Stimulated activated naive CD8-positive, alpha-beta T cell treated with anti-CD3 and anti-CD28 coated beads, Interleukin-15, Interleukin-2, amounts not matched to agents 100 U/mL and 50 U/mL, for 24 hours (primary cell): ENCODE results near the gene GRID2IP.

Source experiments
- ATAC-seq: fragments of 150-1000 bp; cut with Tn5 transposase; one replicate; pipeline ENCODE4 v1.10.0; 2021
- DNase-seq: peaks from one replicate; pipeline ENCODE4 v3.0.0; 2021

Gene GRID2IP

DNA sequence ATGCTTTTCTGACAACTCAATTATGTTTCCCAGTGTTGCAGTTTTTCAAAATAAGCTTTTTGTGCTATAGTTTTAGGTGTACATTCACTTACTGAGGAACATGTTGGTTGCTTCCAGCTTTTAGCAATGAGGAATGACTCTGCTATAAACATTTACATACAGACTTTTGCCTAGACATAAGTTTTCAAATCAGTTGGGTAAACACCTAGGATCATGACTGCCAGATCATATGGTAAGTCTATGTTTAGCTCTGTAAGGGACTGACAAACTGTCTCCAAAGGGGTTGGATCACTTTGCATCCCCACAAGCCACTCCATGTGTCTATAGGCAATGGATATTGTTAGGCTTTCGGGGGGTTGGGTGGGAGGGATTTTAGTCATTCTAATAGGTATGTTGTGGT, 10.8 kb upstream of the GRID2IP start:
- no peak for ATAC-seq

DNA sequence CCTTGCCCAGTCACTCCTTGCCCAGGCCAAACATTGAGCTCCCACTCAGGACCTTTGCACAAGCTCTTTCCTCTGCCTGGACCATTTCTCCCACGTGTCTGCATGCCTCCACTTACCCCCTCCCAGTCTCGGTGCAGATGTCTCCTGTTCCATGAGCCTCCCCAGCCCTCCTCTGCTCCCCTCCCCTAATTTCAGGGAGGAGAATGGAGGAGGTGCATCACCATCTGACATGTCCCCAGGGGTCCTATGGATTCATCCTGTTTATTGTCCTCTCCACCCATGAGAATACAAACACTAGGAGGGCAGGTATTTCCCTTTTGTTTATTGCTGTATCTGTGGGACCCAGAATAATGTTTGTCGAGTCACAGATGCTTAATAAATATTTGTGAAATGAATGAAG, 8.6 kb upstream of the GRID2IP start:
- DNase-seq (no peak), ATAC-seq (no peak)

More for the DNA sequence above, 10.8 kb upstream of the GRID2IP start:
- no peak for DNase-seq

DNA sequence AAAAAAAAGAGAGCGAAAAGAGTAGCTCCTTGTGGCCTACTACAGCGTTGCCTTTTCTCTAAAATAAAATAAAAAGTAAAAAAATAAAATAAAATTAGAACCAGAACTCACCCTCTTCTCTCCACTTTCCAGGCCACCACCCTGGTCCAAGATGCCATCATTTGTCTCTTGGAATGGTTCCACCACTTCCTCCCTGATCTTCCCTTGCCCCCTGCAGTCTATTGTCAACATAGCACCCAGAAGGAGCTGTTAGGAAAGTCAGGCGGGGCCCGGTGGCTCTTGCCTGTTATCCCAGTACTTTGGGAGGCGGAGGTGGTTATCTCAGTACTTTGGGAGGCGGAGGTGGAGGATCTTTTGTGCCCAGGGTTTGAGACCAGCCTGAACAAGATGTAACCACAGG, 7.6 kb upstream of the GRID2IP start:
- ATAC-seq = no peak
- peak; percentile 48 for DNase-seq

DNA sequence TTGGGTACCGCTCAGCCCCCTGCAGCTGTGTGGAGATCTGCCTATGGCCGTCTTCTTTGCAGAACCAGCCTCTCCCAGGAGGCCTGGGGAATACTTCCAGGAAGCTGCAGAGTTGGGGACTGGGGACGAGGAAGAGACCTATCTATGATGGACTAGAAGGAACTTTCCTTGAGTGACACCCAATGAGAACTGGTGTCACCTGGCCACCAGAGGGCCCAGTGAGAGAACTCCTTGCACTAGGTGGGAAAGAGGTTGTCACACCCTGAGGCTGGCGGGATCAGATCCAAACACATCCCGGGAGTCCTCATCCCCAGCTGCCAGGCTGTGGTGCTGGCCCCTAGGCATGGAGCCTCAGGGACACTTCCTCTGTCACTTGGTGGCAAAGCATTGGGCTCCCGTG, 4.9 kb upstream of the GRID2IP start:
- ATAC-seq = no peak
- DNase-seq = no peak

DNA sequence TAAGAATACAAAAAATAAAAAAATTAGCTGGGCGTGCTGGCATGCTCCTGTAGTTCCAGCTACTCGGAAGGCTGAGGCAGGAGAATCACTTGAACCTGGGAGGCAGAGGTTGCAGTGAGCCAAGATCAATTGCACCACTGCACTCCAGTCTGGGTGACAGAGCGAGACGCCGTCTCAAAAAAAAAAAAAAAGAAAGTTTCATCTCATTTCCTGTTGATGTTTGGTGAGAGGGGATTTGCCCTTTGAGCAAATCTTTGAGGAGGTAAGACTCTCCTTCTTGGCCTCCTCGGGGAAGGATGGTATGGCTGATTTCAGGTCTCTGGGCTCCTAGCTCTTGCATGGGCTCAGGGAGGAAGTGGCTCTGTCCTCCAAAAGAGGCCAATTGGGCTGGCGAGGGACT, 3.6 kb upstream of the GRID2IP start:
- DNase-seq (no peak), ATAC-seq (no peak)

DNA sequence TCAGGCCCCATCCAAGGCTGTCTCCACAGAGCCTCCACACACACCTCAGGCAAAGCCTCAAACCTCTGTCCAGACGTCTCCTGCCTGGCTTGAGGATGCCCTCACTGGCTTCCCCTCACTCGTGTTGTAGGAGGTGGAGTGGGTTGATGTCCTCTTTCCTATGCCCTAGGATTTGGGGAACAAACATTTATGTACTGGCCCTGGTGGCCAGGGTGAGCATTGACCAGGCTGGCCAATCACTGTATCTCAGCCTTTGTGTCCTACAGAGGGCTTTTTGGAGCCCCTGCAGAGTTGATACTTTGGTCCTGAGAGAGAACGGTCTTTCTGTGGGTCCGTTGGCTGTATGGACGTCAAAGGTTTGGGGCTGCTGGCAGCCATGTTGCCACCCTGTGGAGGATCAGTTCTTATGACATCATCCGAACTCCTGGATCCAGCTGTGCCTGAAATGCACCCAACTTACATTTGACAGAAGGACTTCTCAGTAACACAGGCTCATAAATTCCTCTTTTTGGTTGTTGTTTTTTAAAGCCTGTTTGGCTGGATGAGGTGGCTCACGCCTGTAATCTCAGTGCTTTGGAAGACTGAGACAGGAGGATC, 2.3 kb upstream of the GRID2IP start:
- ATAC-seq = no peak

DNA sequence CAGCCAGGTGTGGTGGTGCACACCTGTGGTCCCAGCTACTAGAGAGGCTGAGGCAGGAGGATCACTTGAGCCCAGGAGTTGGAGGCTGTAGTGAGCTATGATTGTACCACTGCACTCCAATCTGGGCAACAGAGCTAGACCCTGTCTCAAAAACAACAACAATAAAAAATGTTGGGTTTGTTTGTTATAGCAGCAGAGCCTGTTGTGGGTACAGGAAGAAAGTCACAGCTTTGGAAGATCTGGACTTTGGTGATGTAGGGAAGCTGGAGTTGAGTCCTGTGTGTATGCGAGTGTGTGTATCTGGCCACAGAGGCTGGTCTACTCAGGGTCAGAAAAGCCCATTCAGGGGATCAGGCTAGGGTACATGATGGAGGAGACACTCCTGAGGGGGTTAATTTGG, 3.9 kb downstream of the GRID2IP start:
- DNase-seq (no peak), ATAC-seq (no peak)

More for the DNA sequence above, 2.3 kb upstream of the GRID2IP start:
- no peak for DNase-seq

DNA sequence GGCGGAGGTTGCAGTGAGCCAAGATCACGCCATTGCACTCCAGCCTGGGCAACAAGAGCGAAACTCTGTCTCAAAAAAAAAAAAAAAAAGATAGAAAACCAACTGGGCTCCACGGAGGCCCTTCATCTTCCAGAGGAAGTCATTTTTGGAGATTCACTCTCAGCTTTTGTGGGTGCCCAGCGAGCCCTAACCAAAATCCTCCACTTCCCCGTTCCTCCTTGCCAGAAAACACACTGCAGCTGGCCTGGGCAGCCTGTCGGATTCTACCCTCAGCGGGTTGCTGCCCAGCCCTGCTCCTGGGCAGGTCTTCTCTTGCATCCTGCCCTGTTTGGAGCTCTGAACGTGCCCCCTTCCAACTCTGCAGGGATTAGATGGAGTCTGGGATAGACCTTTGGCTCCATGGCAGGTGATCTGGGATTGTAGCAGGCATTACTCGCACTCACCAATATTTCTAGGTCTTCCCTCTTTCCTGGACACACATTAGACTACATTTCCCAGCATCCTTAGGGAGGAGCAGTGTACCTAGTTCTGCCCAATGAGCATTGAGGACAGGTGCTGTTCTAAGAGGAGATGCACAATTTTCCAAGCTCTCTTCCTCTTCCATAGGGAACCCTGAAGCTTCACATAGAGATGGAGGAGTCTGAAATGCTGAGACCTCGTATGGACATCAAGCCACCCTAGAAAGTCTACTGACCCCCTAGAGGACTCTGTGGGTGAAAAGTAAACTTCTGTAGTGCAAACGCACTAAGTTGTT, 4.6 kb downstream of the GRID2IP start:
- no peak for ATAC-seq
- DNase-seq = no peak

DNA sequence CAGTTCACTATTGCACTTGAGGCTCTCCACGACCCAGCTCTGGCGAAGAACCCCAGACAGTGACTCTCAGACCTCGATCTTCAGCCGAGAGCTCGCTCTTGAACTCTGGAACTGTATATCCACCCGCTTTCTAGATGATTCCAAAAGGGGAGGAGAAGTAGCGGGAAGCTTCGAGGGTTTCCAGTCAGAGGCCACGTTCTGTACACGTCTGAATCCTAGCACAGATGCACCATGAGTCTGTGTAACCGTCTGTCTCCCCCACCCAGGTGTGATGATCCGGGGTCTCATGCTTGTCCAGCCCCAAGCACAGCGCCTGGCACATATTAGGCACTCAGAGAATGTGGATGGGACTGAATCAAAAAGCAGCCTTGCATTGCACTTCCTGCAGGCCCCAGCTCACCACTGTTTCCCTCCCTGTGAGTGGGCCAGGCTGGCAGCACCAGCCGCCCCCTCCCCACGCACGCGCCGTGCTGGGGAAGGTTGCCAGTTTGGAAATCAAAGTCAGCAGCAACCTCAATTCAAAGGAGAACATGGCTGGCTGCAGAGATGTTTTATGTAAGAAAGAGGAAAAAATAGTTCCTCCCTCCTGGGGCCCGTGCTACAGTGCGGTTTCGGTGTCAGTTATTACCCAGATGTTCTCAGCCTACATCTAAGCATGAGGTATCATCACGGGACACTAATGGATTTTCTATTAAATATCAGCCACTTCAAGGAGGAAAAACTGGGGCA, 5.7 kb downstream of the GRID2IP start:
- ATAC-seq (no peak), DNase-seq (no peak)

DNA sequence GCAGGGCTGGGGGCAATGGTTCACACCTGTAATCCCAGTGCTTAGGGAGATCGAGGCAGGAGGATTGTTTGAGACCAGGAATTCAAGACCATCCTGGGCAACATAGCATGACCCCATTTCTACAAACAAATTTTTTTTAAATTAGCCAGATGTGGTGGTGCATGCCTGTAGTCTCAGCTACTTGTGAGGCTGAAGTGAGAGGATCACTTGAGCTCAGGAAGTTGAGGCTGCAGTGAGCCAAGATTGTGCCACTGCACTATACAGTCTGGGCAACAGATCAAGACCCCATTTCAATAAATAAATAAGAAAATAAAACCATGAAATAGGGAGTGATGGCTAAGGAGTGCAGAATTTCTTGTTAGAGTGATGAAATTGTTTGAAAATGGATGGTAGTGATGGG, 8.9 kb downstream of the GRID2IP start:
- DNase-seq = no peak
- ATAC-seq = no peak

DNA sequence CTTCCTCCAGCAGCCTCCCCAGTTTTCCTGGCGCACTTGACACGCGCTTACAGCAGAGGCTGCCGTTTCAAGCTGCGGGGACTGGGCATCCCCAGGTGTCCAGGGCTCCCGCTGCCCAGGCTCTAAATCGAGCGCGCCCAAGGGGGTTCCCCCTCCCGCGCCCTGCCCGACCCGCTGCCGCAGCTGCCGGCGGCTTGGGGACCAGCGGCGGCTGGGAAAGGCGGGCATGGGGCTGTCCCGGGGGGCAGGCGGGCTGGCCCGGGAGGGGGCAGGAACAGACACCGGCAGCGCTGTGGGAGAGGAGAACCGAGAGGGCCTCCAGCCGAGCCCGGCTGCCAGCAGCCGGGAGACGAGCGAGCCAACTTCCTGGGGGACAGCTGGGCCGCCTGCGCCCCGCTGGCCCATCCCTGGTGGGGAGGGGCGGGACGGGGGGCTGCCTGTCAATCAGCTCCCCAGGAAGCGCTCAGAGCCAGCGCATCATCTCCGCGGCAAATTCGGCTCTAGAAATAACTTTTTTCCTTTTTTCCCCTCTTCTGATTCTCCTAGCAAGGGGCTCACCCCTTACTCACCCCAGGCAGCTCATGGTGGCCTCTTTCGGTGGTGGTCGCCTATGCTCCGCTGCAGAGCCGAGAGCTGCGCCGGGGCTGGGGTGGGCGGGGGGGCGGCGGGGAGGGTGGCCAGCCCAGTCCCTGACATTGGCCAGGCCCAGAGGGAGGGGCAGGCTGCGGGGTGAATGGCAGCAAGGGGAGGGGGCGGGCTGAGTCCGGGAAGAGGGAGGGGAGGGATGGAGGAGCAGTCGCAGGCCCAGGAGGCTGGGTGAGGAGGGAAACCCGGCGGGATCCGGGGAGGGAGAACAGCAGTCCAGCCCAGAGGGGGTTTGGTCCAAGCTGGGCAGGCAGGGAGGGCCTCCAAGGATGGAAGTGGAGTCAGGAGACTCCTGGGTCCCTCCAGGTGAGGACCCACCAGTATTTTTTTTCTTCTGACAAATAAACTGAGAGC, 14.7 kb downstream of the GRID2IP start:
- peak; percentile 30 for ATAC-seq

DNA sequence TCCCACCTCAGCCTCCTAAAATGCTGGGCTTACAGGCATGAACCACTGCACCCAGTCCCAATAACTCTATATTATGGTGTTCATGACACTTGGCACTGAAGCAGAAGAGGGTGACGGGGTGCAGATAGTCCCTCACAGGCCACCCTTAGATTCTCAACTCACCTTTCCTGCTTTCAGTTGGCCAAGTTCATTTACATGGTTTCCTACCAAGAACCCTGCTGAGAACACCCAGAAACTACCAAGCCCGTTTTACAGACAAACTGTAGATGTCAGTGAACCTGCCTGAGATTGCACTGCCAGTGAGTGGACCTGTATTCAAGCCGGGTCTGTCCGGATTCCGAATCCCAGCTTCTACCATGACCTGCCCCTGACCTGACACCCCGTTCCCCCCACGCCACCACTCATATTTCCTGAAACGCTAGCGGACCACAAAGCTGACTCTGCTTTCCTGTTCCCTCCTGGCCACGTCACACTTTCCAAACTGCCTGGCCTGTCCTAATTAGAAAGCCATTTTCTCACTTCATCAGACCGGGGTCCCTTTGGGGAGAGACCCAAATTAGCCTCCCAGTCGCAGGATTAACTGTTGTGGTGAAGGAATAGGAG, 17.3 kb downstream of the GRID2IP start:
- peak; percentile 35 for ATAC-seq

More for the DNA sequence above, 14.7 kb downstream of the GRID2IP start:
- peak; percentile 49 for DNase-seq

DNA sequence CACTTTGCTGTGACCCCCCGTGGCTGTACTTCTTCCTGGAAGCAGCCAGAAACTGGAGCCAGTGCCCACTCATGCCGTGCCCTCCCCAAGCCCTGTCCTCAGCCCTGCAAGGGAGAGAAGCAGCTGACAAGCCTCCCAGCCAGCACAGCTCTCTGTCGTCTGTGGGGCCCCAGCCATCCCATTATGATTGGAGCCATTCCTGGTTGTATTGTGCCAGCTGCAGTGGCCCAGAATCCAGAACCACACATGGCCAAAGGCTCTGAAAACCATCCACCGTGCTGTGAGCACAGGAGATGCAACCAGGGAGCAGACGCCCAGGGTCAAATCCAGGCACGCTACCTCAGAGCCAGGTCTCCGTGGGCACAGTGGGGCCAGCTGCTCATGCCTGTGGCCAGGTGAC, 18.7 kb downstream of the GRID2IP start:
- DNase-seq (no peak), ATAC-seq (no peak)

More for the DNA sequence above, 17.3 kb downstream of the GRID2IP start:
- DNase-seq = peak; percentile 75

DNA sequence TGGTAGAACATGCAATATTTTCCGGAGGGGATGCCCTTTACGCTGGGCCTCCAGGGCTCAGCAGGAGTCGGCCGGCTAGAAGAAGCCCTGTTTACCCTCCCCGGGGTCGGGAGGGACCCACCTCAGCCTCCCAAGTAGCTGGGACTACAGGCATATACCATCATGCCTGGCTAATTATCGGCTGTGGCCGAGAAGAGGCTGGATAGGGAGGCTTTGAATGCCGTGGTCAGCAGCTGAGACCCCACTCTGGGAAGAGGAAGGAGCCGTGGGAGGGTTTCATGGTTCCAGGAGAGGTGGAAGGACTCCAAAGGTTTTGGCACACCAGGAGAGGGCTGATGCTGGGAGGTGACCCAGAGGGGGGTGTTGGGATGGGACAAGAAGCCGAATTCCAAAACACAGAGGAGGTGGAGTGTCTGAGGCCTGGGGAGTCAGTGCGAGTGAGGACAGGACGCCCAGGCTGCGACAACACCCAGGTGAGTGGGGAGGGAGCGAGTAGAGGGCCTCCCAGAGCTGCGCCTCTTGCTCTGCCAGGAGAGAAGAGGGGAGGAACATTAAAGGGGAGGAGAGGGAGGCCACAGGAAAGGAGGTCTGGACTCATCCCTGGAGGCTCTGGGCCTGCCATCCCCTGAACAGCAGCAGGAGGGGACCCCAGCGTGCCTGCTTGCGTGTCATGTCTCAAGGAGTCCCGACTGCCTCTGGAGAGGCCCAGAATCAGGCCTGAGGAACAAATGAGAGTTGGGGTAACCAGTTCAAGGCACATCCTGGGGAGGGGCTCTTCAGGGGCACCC, 19.6 kb downstream of the GRID2IP start:
- DNase-seq (no peak), ATAC-seq (no peak)

DNA sequence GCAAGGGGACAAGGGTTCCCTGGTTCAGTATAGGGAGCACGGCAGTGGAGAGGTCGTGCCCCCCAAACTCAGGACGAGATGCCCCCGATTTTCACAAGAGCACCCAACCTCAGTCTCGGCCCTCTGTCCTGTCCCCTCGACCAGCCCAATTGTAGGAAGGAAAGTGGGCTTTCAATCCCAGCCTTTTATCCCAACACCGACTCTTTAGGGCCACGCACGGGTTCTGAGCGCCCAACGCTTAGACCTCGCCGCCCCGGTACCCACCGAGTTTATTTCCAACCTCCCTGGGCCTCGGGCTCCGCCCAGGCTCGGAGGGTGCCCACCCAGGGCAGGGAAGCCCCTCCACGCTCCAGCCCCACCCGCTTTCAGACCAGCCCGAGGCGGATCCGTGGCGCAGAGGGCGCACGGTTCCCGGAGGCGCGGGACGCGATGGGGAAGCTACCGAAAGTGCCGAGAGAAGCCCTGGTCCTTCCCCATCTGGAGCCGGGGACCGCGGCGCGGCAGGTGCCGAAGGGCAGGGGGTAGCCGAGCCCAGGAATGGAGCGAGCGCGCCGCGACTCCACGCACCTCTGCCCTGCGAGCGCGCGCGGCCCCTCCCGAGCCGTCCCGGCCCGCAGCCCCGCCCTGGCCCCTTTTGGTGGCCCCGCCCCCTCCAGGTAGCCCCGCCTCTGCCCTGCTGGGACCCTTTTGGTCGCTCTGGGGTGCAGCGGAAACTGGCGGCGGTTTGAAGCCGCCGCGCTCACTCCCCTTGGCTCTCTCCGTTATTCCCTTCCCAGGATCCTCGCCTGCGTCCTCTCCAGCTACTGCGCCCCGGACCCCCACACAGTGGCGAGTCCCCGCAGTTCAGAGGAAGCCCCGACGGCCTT, 20.4 kb downstream of the GRID2IP start:
- ATAC-seq (peak; percentile 65), DNase-seq (peak; percentile 77)

DNA sequence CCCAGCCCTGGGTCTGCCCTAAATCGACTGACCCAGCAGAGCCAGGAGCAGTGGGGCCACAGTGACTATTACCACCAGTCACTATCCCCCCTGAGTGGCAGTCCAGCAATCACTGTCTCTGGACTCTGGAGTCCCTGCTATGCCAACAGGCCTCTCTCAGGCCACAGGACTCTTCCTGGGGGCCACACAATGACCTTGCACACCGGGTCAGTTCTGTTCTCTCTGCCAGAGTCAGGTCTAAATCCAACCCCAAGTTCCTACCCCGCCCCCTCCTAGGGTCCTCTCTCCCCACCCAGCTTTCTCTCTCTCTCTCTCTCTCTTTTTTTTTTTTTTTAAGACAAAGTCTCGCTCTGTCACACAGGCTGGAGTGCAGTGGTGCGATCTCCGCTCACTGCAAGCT, 21.6 kb downstream of the GRID2IP start:
- ATAC-seq = no peak

DNA sequence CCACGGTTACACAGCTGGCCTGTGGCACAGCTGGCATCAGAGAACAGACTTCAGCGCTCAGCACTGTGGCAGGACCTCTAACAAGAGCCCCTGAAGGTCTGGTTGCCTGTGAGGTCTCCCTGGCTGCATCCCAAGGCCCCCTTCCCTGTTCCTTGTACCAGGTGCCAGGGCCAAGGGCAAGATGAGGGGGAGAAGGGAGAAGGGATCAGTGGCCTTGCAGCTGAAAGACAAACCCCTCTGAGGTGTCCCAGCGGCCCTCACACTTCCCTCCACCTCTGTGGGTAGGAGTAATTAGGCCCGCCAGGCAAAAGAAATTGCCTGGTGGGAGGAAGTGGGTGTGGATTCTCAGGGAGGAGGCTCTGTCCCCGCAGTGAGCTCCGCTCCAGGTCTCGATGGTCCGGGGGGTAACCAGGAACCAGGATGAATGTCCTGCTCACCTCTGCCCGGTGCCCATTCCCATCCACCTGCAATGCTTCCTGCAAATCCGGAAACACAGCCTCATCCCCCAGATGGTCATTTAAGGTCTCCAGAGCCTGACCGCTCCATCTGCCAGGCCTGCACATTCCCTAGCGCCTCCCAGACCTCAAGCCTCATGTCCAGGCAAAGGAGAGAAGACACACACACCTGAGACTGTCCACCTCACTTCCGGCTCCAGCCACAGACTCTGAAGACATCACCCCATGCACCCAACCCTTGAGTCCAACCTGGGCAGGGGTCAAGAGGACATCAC, 22.7 kb downstream of the GRID2IP start:
- DNase-seq (no peak), ATAC-seq (no peak)

More for the DNA sequence above, 21.6 kb downstream of the GRID2IP start:
- no peak for DNase-seq

DNA sequence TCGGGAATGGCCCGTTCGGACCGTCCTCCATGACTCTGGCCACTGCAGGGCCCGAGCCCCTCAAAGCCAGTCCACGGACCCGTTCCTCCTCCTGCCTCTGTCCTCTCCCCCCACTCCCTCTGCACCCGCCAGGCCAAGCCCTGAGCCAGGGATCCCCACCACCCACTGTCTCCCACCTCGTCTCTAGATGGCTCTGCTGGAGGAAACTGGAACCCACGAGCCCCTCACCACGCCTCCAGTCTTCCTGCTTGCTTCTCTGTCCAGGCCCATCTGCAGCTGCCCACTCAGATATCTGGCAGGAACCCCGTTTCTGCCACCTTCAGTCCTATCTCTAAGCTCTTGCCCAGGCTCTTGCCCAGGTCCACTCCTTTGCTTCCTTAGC, 24.3 kb downstream of the GRID2IP start:
- ATAC-seq (no peak), DNase-seq (no peak)
